Body of pancreas (tissue), 4 donors: ENCODE measurements around the gene TMEM72. TPM values are rescaled to one million over a fixed set of nuclear protein-coding genes. Genes with fewer than 3 reads are reported as not detected.

Source experiments
- ATAC-seq: fragments of 150-250 bp; one replicate; pipeline ENCODE4 v1.9.1; 2016
- DNase-seq, 4 donors: peaks; one replicate each; pipeline ENCODE4 v3.0.0-alpha.2; 2019
- H3K27ac ChIP-seq, 4 donors: fragments of 200-600 bp; sonication (generic); 1 replicate in 3 of 4; 2 replicates in 1 of 4; pipeline versions ENCODE4 v1.5.1 to v1.6.1; 2016 to 2019; ENCODE audit warnings: mild to moderate bottlenecking in 1 of 4, mixed read lengths in 1 of 4, moderate library complexity in 1 of 4
- H3K27me3 ChIP-seq, 2 donors: fragments of 200-600 bp; sonication (generic); one replicate each; pipeline ENCODE4 v1.6.0; 2016; ENCODE audit warnings: mild to moderate bottlenecking in 1 of 2
- H3K36me3 ChIP-seq, 2 donors: fragments of 200-600 bp; sonication (generic); replicated peaks in 1 of 2; 2 replicates each; pipeline ENCODE4 v1.5.1; 2016; ENCODE audit warnings: low read depth in 2 of 2; ENCODE audit not compliant: insufficient read depth in 1 of 2
- H3K4me1 ChIP-seq: fragments of 200-600 bp; sonication (generic); one replicate; pipeline ENCODE4 v1.6.0; 2016
- H3K4me3 ChIP-seq, 2 donors: fragments of 200-600 bp; sonication (generic); 1 replicate in 1 of 2; 2 replicates in 1 of 2; pipeline ENCODE4 v1.5.1; 2016 to 2019
- H3K9me3 ChIP-seq, 3 donors: fragments of 200-600 bp; sonication (generic); 1 replicate in 2 of 3; 2 replicates in 1 of 3; pipeline ENCODE4 v1.5.1; 2016
- POLR2A ChIP-seq, 3 donors: fragments of 450-650 bp; IDR thresholded peaks; one replicate each; pipeline ENCODE4 v1.6.1; 2016; ENCODE audit warnings: antibody characterized with exemption in 3 of 3, mild to moderate bottlenecking in 2 of 3
- WGBS, 2 donors: methylation state at CpG; one replicate each; pipeline ENCODE4 v1.1.5; 2017; 5-methylcytosine and 5-hydroxymethylcytosine counted together
- intact Hi-C: fragments of 100-400 bp; cut with DNase I; formaldehyde crosslinking; loops from one replicate; pipeline ENCODE4 v1.15.1; 2023
- total RNA-seq, 2 donors: library from RNA; depleted of rRNA; stranded (reverse); fragments of >200 nt; gene quantifications; one replicate each; pipeline ENCODE4 v1.1.0, GENCODE V29; 2016
- TF ChIP-seq, protein P1 (sequence below), 7 experiments: fragments of 450-650 bp in 4 of 7; fragments of 200-600 bp in 3 of 7; sonication (generic) in 3 of 7; IDR thresholded peaks; one replicate each; pipeline ENCODE4 v1.5.1; 2016 to 2019; ENCODE audit warnings: antibody characterized with exemption in 7 of 7

TMEM72 gene
- total RNA-seq, 2 donors from 2014 or later, result 4.7 to 10.2 TPM

DNA sequence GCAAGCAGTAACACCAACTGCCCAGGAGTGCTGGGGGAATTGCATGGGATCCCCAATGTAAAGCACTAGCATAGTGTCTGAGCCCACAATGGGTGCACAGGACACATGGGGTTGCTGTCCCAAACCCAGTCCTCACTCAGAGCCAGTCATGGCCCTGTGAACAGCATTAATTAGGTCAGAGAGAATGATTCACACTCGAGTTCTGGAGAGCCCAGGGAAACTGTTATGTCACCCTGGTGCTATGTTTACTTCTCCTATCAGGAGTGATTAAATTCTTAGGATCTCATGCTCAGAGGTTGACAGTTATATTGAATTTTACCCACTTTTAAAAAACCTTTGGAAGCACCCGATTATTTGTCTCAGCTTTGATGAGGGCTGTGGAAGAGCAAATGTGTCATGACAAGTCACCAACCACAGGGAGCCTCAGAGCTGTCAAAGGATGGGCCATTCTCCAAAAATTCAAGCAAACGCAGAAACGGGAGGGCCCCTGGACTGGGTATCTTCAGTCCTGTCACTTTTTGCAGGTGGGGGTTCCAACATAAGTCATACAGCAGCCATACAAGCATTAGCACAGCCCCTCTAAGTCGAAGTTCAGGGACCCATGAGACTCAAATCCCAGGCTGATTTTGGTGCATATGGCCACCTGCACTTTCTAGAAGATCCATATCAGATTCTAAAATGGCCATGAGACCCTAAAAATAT is 47.2 kb downstream of the TMEM72 start:
- peak; percentile 59 to 79 (median 68) for DNase-seq
- H3K27me3 ChIP-seq, result no peaks in the 10 kb centered on the region
- peak in 2 of 3 donors; percentile 32 to 36 for TF ChIP-seq POLR2A (IDR thresholded peaks at IDR 0.05)
- TF ChIP-seq, protein P1, sequence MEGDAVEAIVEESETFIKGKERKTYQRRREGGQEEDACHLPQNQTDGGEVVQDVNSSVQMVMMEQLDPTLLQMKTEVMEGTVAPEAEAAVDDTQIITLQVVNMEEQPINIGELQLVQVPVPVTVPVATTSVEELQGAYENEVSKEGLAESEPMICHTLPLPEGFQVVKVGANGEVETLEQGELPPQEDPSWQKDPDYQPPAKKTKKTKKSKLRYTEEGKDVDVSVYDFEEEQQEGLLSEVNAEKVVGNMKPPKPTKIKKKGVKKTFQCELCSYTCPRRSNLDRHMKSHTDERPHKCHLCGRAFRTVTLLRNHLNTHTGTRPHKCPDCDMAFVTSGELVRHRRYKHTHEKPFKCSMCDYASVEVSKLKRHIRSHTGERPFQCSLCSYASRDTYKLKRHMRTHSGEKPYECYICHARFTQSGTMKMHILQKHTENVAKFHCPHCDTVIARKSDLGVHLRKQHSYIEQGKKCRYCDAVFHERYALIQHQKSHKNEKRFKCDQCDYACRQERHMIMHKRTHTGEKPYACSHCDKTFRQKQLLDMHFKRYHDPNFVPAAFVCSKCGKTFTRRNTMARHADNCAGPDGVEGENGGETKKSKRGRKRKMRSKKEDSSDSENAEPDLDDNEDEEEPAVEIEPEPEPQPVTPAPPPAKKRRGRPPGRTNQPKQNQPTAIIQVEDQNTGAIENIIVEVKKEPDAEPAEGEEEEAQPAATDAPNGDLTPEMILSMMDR (IDR thresholded peaks at IDR 0.05), result no peak
- H3K36me3 ChIP-seq, result no peaks in the 10 kb centered on the region
- no peaks in the 10 kb centered on the region for H3K9me3 ChIP-seq
- WGBS, 2 donors, result 10 to 18% methylated on average over 5 of the region's 5 CpGs
- peak; percentile 76 for ATAC-seq
- intact Hi-C loops, result no loop called here
- peak overlapping the region in 1 of 2 donors; percentile 10 for H3K4me3 ChIP-seq
- H3K4me1 ChIP-seq, result peaks cover 45% of the 10 kb centered on the region
- H3K27ac ChIP-seq, result peak overlapping the region; percentile 89 to 97 (median 92)

DNA sequence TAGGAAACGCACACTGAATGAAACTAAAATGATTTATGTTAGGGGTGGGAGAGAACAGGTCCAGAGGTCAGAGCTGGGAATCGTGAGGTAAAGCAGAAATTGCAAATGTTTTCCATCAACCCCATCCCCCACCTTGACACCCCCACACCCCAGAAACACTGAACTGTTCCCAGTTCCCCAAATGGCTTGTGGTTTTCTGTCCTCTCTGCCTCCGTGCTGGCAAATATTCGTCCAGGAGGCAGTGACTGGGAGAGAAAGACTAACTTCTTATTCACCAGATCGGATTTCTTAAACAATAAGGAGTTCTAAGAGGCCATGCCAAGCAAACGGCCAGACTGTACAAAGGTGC is 47.7 kb downstream of the TMEM72 start:
- peaks cover 50% of the 10 kb centered on the region for H3K4me1 ChIP-seq
- WGBS, 2 donors, result 2 to 4% methylated on average over 5 to 6 of the region's 6 CpGs
- H3K27me3 ChIP-seq, result no peaks in the 10 kb centered on the region
- H3K4me3 ChIP-seq, result peak overlapping the region; percentile 10 to 35
- peak overlapping the region; percentile 89 to 97 (median 92) for H3K27ac ChIP-seq
- no peak for TF ChIP-seq POLR2A (IDR thresholded peaks at IDR 0.05)
- DNase-seq (no peak), ATAC-seq (no peak)
- no peaks in the 10 kb centered on the region for H3K36me3 ChIP-seq
- H3K9me3 ChIP-seq, result no peaks in the 10 kb centered on the region
- intact Hi-C loops, result no loop called here

DNA sequence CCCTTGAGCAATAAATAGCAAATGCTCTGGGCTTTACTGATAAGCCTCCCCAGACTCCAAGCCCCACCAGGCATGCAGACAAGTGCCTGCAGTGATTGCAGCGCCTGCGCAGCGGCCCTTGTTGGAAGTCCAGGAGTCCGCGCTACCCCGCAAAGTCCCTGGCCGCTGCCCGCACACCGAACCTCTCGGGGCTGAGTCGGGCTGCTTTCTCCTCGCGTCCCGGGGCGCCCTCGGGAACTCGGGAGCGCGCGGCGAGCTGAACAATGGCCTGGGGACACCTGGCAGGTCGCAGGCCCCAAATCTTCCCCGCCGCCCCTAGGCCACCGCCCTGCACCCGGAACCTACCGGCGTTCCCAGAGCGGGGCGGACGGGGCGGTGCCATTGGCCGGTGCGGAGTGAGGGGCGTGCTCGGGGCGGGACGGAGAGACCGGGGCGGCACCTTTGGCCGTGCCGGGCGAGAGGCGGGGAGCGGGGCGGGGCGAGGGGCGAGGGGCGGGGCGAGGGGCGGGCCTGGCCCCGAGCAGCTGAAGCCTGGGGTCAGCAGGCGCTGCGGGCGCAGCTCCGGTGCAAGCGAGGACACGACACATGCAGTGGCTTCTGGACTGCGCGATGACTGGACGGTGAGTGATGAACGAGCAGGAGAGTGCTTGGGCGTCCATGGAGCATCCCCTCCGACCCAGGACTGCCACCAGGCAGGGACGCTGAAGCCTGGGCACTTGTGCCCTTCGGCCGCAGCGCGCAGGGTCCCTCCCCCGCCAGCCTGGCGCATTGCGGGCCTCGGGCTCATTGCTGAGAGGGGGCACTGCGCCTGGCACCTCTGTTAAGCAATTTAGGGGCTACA is 48.3 kb downstream of the TMEM72 start, which contains the start of gene RASSF4:
TSS of gene RASSF4 (plus strand) at position 556 of the 841 bp plus-strand sequence. CDS start 10,401 bp downstream, outside the sequence.
- WGBS, 2 donors, result 1% methylated on average over 68 of the region's 74 CpGs; no CpG with 5 or more reads in 1 of the 2 donors
- ATAC-seq (peak; percentile 91), DNase-seq (peak; percentile 94 to 95 (median 95))
- no peaks in the 10 kb centered on the region for H3K27me3 ChIP-seq
- H3K36me3 ChIP-seq, result no peaks in the 10 kb centered on the region
- no peaks in the 10 kb centered on the region for H3K9me3 ChIP-seq
- peaks cover 56% of the 10 kb centered on the region for H3K4me1 ChIP-seq
- peak; percentile 90 to 97 (median 95) for TF ChIP-seq POLR2A (IDR thresholded peaks at IDR 0.05)
- TF ChIP-seq, protein P1 (IDR thresholded peaks at IDR 0.05), result peak in 2 of 7 experiments; percentile 5 to 27
- peak within 1 kb of the TSS; percentile 89 to 97 (median 92) for H3K27ac ChIP-seq
- peak within 1 kb of the TSS; percentile 10 to 35 for H3K4me3 ChIP-seq
- intact Hi-C loops, result no loop called here

DNA sequence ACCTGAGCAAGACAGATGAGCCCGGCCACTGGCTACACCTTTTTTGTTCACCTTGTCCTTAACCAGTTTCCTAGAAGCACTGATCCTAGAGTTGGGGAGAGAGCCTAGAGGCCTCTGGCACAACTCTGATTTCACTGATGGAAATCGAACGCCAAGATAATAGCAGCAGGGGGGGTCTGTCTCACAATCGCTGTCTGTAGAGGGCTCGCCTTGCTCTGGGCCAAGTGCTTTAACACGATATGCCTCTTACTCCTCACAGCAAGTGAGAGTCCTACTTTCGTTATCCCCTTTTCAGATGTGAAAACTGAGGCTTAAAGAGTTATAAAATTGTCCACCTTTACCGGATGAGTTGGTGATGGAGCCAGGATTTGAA is 48.9 kb downstream of the TMEM72 start:
- no peaks in the 10 kb centered on the region for H3K36me3 ChIP-seq
- WGBS, 2 donors, result 41 to 47% methylated on average over 8 of the region's 8 CpGs
- H3K27me3 ChIP-seq, result no peaks in the 10 kb centered on the region
- intact Hi-C loops, result no loop called here
- no peak for DNase-seq
- no peak for ATAC-seq
- H3K4me1 ChIP-seq, result peaks cover 63% of the 10 kb centered on the region
- peak overlapping the region; percentile 89 to 97 (median 92) for H3K27ac ChIP-seq
- no peak for TF ChIP-seq POLR2A (IDR thresholded peaks at IDR 0.05)
- peak overlapping the region; percentile 8 to 35 for H3K4me3 ChIP-seq
- H3K9me3 ChIP-seq, result no peaks in the 10 kb centered on the region

DNA sequence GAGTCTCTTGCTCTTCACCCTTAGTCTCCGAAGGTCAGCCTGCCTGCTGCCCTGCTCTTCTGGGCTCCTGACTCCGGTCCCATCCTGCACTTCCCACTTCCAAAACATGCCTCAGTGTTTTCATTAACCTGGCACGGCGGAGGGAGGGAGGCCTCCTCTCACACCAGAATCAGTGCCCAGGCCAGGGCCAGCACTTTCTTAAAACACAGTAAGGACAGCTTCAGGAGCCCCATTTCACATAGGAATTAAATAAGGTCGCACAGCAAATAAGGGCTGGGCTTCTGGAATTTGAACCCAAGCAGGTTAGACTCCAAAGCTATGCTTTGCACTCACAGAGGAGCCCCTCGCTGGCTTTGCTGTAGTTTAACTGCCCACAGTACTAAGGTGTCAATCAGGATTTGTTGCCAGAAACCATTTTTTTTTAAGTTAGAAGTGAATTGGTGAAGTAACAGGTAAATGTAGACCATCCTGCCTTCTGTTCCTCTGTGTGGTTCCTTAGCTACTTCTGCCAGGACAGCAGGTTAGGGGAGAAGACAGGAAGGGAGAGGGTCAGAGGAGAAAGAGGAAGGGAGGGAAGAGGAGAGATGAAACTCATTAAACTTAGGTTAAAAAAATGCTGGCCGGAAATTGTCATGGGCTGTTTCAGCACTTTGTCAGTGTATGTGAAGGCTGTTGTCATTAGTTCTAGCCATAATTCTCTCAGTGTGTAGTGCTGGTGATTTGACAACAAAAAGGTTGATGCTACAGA is 49.5 kb downstream of the TMEM72 start:
- H3K27me3 ChIP-seq, result no peaks in the 10 kb centered on the region
- peak in 1 of 4 donors; percentile 12 for DNase-seq
- no peaks in the 10 kb centered on the region for H3K9me3 ChIP-seq
- intact Hi-C loops, result no loop called here
- TF ChIP-seq, protein P1 (IDR thresholded peaks at IDR 0.05), result no peak
- TF ChIP-seq POLR2A (IDR thresholded peaks at IDR 0.05), result no peak
- H3K27ac ChIP-seq, result peak overlapping the region in 3 of 4 donors; percentile 89 to 97 (median 89)
- ATAC-seq, result no peak
- H3K36me3 ChIP-seq, result no peaks in the 10 kb centered on the region
- H3K4me3 ChIP-seq, result no peak overlapping the region
- 50 to 53% methylated on average over 7 of the region's 7 CpGs for WGBS, 2 donors
- peaks cover 68% of the 10 kb centered on the region for H3K4me1 ChIP-seq
